CD4-positive, alpha-beta memory T cell (primary cell): ENCODE results near the gene ST3GAL4. TPM values are rescaled to one million over a fixed set of nuclear protein-coding genes. Genes with fewer than 3 reads are reported as not detected.

Experiments
- CTCF ChIA-PET: fragments of 350-600 bp; sonication (Branson Sonifier 250); formaldehyde crosslinking; loops from one replicate; lab custom pipeline; 2021; ENCODE audit warnings: inconsistent platforms; ENCODE audit not compliant: partially characterized antibody; lab: Charles Lee
- POLR2A ChIA-PET: fragments of 350-600 bp; sonication (Branson Sonifier 250); formaldehyde crosslinking; loops from one replicate; lab custom pipeline; 2021; ENCODE audit not compliant: partially characterized antibody; lab: Charles Lee
- DNase-seq, 5 donors: peaks; one replicate each; pipeline versions ENCODE4 v3.0.0 to v3.0.0-alpha.2; 2020 to 2022; ENCODE audit warnings: mixed read lengths in 1 of 5
- H3K27ac ChIP-seq: one replicate; pipeline ENCODE4 v1.7.0; 2013; ENCODE audit warnings: low read depth, low read length
- H3K27me3 ChIP-seq: 2 replicates; pipeline ENCODE4 v1.7.0; 2013; ENCODE audit warnings: mild to moderate bottlenecking, low read length, moderate library complexity; ENCODE audit not compliant: insufficient read depth
- H3K36me3 ChIP-seq: 2 replicates; pipeline ENCODE4 v1.7.0; 2013; ENCODE audit warnings: mild to moderate bottlenecking, low read length, moderate library complexity; ENCODE audit not compliant: insufficient read depth
- H3K4me1 ChIP-seq: 2 replicates; pipeline ENCODE4 v1.7.0; 2013; ENCODE audit warnings: mild to moderate bottlenecking, low read length, moderate library complexity; ENCODE audit not compliant: insufficient read depth
- H3K4me3 ChIP-seq, 2 donors: one replicate each; pipeline ENCODE4 v1.7.0; 2013; ENCODE audit warnings: low read length in 2 of 2, mild to moderate bottlenecking in 1 of 2
- H3K9me3 ChIP-seq, 2 donors: one replicate each; pipeline ENCODE4 v1.7.0; 2013; ENCODE audit warnings: low read length in 2 of 2, control low read depth in 1 of 2; ENCODE audit not compliant: control insufficient read depth in 1 of 2
- H3K27ac Mint-ChIP-seq, 7 donors: one replicate each; pipeline ENCODE4 v1.8.0; 2020 to 2021; ENCODE audit warnings: mixed read lengths in 7 of 7, mild to moderate bottlenecking in 6 of 7, inconsistent platforms in 3 of 7, moderate library complexity in 3 of 7
- H3K27me3 Mint-ChIP-seq, 2 donors: one replicate each; pipeline ENCODE4 v1.8.0; 2020 to 2021; ENCODE audit warnings: mixed read lengths in 2 of 2
- H3K36me3 Mint-ChIP-seq, 2 donors: one replicate each; pipeline ENCODE4 v1.8.0; 2020 to 2021; ENCODE audit warnings: mixed read lengths in 2 of 2, inconsistent platforms in 1 of 2, mild to moderate bottlenecking in 1 of 2
- H3K4me1 Mint-ChIP-seq, 4 donors: one replicate each; pipeline ENCODE4 v1.8.0; 2020 to 2021; ENCODE audit warnings: mixed read lengths in 4 of 4, mild to moderate bottlenecking in 1 of 4
- H3K4me3 Mint-ChIP-seq, 8 donors: one replicate each; pipeline ENCODE4 v1.8.0; 2020 to 2021; ENCODE audit warnings: mixed read lengths in 8 of 8, mild to moderate bottlenecking in 7 of 8, moderate library complexity in 6 of 8, inconsistent platforms in 3 of 8
- H3K9me3 Mint-ChIP-seq, 8 donors: one replicate each; pipeline ENCODE4 v1.8.0; 2020 to 2021; ENCODE audit warnings: mixed read lengths in 8 of 8, mild to moderate bottlenecking in 5 of 8, inconsistent platforms in 3 of 8, moderate library complexity in 1 of 8
- intact Hi-C: fragments of 100-400 bp; cut with micrococcal nuclease; formaldehyde crosslinking; loops from one replicate; pipeline ENCODE4 v1.15.1; 2023
- polyA plus RNA-seq, 2 donors: library from polyadenylated mRNA; unstranded; fragments of 300-500 nt; fragmentation: Illumina TruSeq; gene quantifications; one replicate each; pipeline ENCODE4 v1.2.3, GENCODE V29; 2021
- total RNA-seq, 2 experiments: library from RNA; stranded (reverse); gene quantifications; one replicate each; pipeline ENCODE4 v1.2.3, GENCODE V29; 2021

ST3GAL4 gene
- total and polyA plus RNA-seq, 4 experiments from 2014 or later, result 2.6 to 5.9 (median 3.6) TPM

DNA sequence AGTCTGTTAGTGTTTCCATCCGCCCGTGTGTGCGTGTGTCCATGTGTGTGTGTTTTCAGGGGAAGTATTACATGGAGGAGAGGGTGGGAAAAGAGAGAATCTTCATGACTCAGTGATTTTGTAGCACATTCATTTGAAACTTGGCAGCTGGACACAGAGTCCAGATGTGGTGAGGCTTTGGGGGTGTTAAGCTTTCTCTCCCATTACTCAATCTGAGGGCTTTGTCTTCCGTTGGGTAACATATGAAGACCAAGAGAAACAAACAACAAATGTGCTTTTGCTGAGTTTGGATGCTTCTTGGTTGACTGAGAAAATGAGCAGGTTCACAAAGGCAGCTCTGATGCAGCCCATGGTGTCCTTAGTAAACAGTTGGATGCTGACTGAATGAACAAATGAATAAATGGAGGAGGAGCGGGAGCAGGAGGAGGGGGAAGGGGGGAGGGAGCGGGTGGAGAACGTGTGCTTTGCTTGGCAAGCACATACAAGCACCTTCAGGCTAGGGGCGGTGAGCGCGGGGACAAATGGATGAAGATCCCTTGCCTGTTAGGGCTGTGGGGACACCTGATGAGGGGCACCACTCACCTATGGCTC is 104.3 kb downstream of the ST3GAL4 start:
- H3K36me3 Mint-ChIP-seq, result no peaks in the 10 kb centered on the region
- H3K4me3 ChIP-seq, result no peak overlapping the region
- H3K27ac Mint-ChIP-seq, result no peak overlapping the region
- no peaks in the 10 kb centered on the region for H3K27me3 ChIP-seq
- no peak overlapping the region for H3K27ac ChIP-seq
- H3K9me3 Mint-ChIP-seq, result no peaks in the 10 kb centered on the region
- no peaks in the 10 kb centered on the region for H3K4me1 ChIP-seq
- H3K36me3 ChIP-seq, result no peaks in the 10 kb centered on the region
- POLR2A ChIA-PET, result no interaction called here
- CTCF ChIA-PET, result interaction anchor here (0.8 kb wide), 1 partner anchor 21 kb away, joined by 3 read pairs; no protein-coding TSS in a partner anchor
- intact Hi-C loops, result no loop called here
- DNase-seq, result no peak
- H3K4me3 Mint-ChIP-seq, result no peak overlapping the region
- peaks cover 0 to 4% of the 10 kb centered on the region in 2 donors for H3K27me3 Mint-ChIP-seq
- H3K4me1 Mint-ChIP-seq, result peaks cover 0 to 4% (median 1%) of the 10 kb centered on the region in 4 donors
- H3K9me3 ChIP-seq, result no peaks in the 10 kb centered on the region

DNA sequence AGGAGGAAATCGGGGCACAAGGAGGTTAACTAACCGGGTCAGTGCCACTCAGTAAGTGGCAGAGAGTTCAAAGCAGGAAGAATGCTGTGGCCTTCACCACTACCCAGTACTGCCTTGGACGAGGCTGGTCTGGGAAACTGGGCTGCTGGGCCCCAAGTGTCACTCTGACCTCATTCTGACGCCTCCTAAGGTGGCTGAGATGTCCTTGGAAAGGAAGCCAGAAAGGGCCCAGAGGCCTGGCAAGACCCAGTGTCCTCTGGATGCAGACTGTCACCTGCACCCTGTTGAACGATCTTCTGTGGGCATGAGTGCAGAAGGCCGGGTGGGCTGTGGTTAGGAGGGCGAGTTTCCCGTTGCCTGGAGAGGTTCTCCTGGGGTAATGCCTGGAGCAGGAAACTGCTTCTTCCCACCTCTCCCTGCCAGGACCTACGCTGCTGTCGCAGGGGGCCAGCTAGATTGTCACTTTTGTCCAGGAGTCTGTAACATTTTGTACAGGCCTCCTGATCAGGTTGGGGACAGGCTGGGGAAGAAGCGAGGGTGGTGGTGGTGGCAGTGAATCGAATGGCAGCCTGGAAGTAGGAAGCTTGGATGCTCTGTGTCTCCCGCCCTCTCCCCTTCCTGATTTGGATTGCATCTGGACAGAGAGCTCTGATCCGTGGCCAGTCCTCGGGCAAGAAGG is 105.1 kb downstream of the ST3GAL4 start:
- Histone ChIP-seq H3K9me3 (no peaks in the 10 kb centered on the region), H3K4me1 (peaks cover 3% of the 10 kb centered on the region), H3K27me3 (no peaks in the 10 kb centered on the region), H3K27ac (no peak overlapping the region), H3K36me3 (no peaks in the 10 kb centered on the region), H3K4me3 (no peak overlapping the region)
- Mint-ChIP-seq H3K9me3 (no peaks in the 10 kb centered on the region), H3K27ac (no peak overlapping the region), H3K27me3 (peaks cover 0 to 4% of the 10 kb centered on the region in 2 donors), H3K4me3 (no peak overlapping the region), H3K4me1 (peaks cover 3 to 12% (median 6%) of the 10 kb centered on the region in 4 donors), H3K36me3 (no peaks in the 10 kb centered on the region)
- intact Hi-C loops, result no loop called here
- DNase-seq, result no peak
- POLR2A ChIA-PET, result no interaction called here
- CTCF ChIA-PET, result interaction anchor here (2.1 kb wide), 1 partner anchor 20 kb away, joined by 10 read pairs; no protein-coding TSS in a partner anchor

DNA sequence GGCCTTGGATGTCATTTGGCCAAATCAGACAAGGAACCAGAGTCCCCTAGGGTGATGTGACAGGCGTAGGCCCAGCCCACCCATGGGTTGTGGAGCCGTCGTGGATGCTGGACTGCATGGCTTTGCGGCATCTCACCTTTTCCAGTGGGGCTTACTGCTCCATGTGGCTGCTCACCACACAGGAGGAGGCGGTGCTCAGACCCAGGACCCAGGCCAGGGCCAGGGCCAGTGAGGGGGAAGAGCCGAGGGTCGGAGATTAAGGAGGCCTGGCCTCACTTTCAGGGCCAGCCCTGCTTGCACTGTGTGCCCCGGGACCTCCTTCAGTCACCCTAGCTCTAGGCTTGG is 105.6 kb downstream of the ST3GAL4 start:
- no peak overlapping the region for H3K4me3 ChIP-seq
- H3K27ac ChIP-seq, result no peak overlapping the region
- ChIA-PET CTCF (interaction anchor here (2.1 kb wide), 1 partner anchor 20 kb away, joined by 10 read pairs; no protein-coding TSS in a partner anchor), POLR2A (no interaction called here)
- no peak overlapping the region for H3K27ac Mint-ChIP-seq
- H3K9me3 Mint-ChIP-seq, result no peaks in the 10 kb centered on the region
- intact Hi-C loops, result no loop called here
- peaks cover 8 to 17% (median 10%) of the 10 kb centered on the region in 4 donors for H3K4me1 Mint-ChIP-seq
- DNase-seq, result no peak
- no peak overlapping the region for H3K4me3 Mint-ChIP-seq
- H3K4me1 ChIP-seq, result peaks cover 6% of the 10 kb centered on the region
- H3K27me3 Mint-ChIP-seq, result peaks cover 0 to 6% of the 10 kb centered on the region in 2 donors
- H3K9me3 ChIP-seq, result no peaks in the 10 kb centered on the region
- no peaks in the 10 kb centered on the region for H3K36me3 Mint-ChIP-seq
- no peaks in the 10 kb centered on the region for H3K27me3 ChIP-seq
- no peaks in the 10 kb centered on the region for H3K36me3 ChIP-seq

GRCh38 chr11:126461996-126462395 is 106.5 kb downstream of the ST3GAL4 start:
- no peaks in the 10 kb centered on the region for H3K9me3 ChIP-seq
- no peaks in the 10 kb centered on the region for H3K36me3 ChIP-seq
- Mint-ChIP-seq H3K27ac (no peak overlapping the region), H3K9me3 (no peaks in the 10 kb centered on the region), H3K27me3 (peaks cover 0 to 6% of the 10 kb centered on the region in 2 donors), H3K4me1 (peaks cover 11 to 25% (median 15%) of the 10 kb centered on the region in 4 donors), H3K36me3 (no peaks in the 10 kb centered on the region), H3K4me3 (no peak overlapping the region)
- H3K27me3 ChIP-seq, result no peaks in the 10 kb centered on the region
- intact Hi-C loops, result no loop called here
- CTCF ChIA-PET, result interaction anchor here (2.1 kb wide), 1 partner anchor 19 kb away, joined by 10 read pairs; no protein-coding TSS in a partner anchor
- H3K4me1 ChIP-seq, result peaks cover 6% of the 10 kb centered on the region
- POLR2A ChIA-PET, result no interaction called here
- H3K27ac ChIP-seq, result no peak overlapping the region
- DNase-seq, result no peak
- no peak overlapping the region for H3K4me3 ChIP-seq

GRCh38 chr11:126462422-126462821 is 106.9 kb downstream of the ST3GAL4 start:
- Histone ChIP-seq H3K4me3 (no peak overlapping the region), H3K9me3 (no peaks in the 10 kb centered on the region), H3K36me3 (no peaks in the 10 kb centered on the region), H3K27ac (no peak overlapping the region), H3K27me3 (no peaks in the 10 kb centered on the region), H3K4me1 (peaks cover 6% of the 10 kb centered on the region)
- peaks cover 0 to 6% of the 10 kb centered on the region in 2 donors for H3K27me3 Mint-ChIP-seq
- ChIA-PET POLR2A (no interaction called here), CTCF (interaction anchor here (2.1 kb wide), 1 partner anchor 19 kb away, joined by 10 read pairs; no protein-coding TSS in a partner anchor)
- H3K4me1 Mint-ChIP-seq, result peaks cover 11 to 25% (median 15%) of the 10 kb centered on the region in 4 donors
- H3K4me3 Mint-ChIP-seq, result no peak overlapping the region
- no peaks in the 10 kb centered on the region for H3K9me3 Mint-ChIP-seq
- intact Hi-C loops, result no loop called here
- DNase-seq, result no peak
- H3K27ac Mint-ChIP-seq, result no peak overlapping the region
- no peaks in the 10 kb centered on the region for H3K36me3 Mint-ChIP-seq

Other genes with a start within 250 kb of the ST3GAL4 start
- gene RPUSD4, start 144.0 kb upstream of the ST3GAL4 start, total RNA-seq, result 10 to 100 TPM; 39.3 to 41.2 TPM
- 10 to 100 TPM; 18.5 to 19.8 TPM for gene RPUSD4, start 144.0 kb upstream of the ST3GAL4 start, polyA plus RNA-seq
- 10 to 100 TPM; 12.6 to 13.2 TPM for gene FAM118B, start 143.9 kb upstream of the ST3GAL4 start, total RNA-seq
- gene FAM118B, start 143.9 kb upstream of the ST3GAL4 start, polyA plus RNA-seq, result 10 to 100 TPM in 1 of 2 donors, 1 to 10 TPM in 1; 8.4 to 13.7 TPM
- gene SRPRA, start 86.8 kb upstream of the ST3GAL4 start, total RNA-seq, result 100 to 1,000 TPM; 171 to 176 TPM
- gene SRPRA, start 86.8 kb upstream of the ST3GAL4 start, polyA plus RNA-seq, result 100 to 1,000 TPM; 132 to 146 TPM
- gene FOXRED1, start 86.5 kb upstream of the ST3GAL4 start, total RNA-seq, result 10 to 100 TPM; 30.5 to 32.5 TPM
- gene FOXRED1, start 86.5 kb upstream of the ST3GAL4 start, polyA plus RNA-seq, result 10 to 100 TPM; 18.7 to 27.3 TPM
- 10 to 100 TPM; 25.4 to 27.4 TPM for gene TIRAP, start 72.6 kb upstream of the ST3GAL4 start, total RNA-seq
- 10 to 100 TPM in 1 of 2 donors, 1 to 10 TPM in 1; 5.9 to 12.8 TPM for gene TIRAP, start 72.6 kb upstream of the ST3GAL4 start, polyA plus RNA-seq
- gene DCPS, start 51.6 kb upstream of the ST3GAL4 start, total RNA-seq, result 10 to 100 TPM; 20.2 to 21.2 TPM
- 10 to 100 TPM; 40.3 to 48.0 TPM for gene DCPS, start 51.6 kb upstream of the ST3GAL4 start, polyA plus RNA-seq